ENCODE data around the gene ARHGDIG.

The ARHGDIG gene

GRCh38 chr16:279531-279930, 860 bp upstream of the ARHGDIG start:
- DNase-seq (ENCODE audit: extremely low read depth in 1 of 2, low read depth in 1 of 2): no peak

- DNase-seq (ENCODE audit: extremely low read depth in 1 of 2, low read depth in 1 of 2): no peak
Observed at GRCh38 chr16:280005-280460, 358 bp upstream of the ARHGDIG start.

- DNase-seq (ENCODE audit: extremely low read depth in 1 of 2, low read depth in 1 of 2): no peak
Observed at GRCh38 chr16:280991-281659, 734 bp downstream of the ARHGDIG start.

GRCh38 chr16:281660-282255, 1.4 kb downstream of the ARHGDIG start:
- no peak for DNase-seq (ENCODE audit: extremely low read depth in 1 of 2, low read depth in 1 of 2)

- DNase-seq (ENCODE audit: extremely low read depth in 1 of 2, low read depth in 1 of 2): no peak
Observed at GRCh38 chr16:282491-282890, 2.1 kb downstream of the ARHGDIG start.

- no peak for DNase-seq (ENCODE audit: extremely low read depth in 1 of 2, low read depth in 1 of 2)
Observed at GRCh38 chr16:283033-283805, 2.8 kb downstream of the ARHGDIG start, which contains the start of gene PDIA2. PDIA2 (plus strand) TSS chr16:283164; CDS start chr16:283170, 6 bp downstream.

- no peak for DNase-seq (ENCODE audit: extremely low read depth in 1 of 2, low read depth in 1 of 2)
Observed at GRCh38 chr16:284204-285120, 4.1 kb downstream of the ARHGDIG start.

- no peak for DNase-seq (ENCODE audit: extremely low read depth in 1 of 2, low read depth in 1 of 2)
Observed at GRCh38 chr16:285146-286055, 5.0 kb downstream of the ARHGDIG start.

GRCh38 chr16:286491-287297, 6.3 kb downstream of the ARHGDIG start:
- DNase-seq (ENCODE audit: extremely low read depth in 1 of 2, low read depth in 1 of 2): no peak

- DNase-seq (ENCODE audit: extremely low read depth in 1 of 2, low read depth in 1 of 2): no peak
Observed at GRCh38 chr16:287298-287811, 7.0 kb downstream of the ARHGDIG start.

GRCh38 chr16:287981-288920, 7.9 kb downstream of the ARHGDIG start:
- DNase-seq (ENCODE audit: extremely low read depth in 1 of 2, low read depth in 1 of 2): no peak

GRCh38 chr16:289395-289997, 9.1 kb downstream of the ARHGDIG start:
- DNase-seq (ENCODE audit: extremely low read depth in 1 of 2, low read depth in 1 of 2): no peak

GRCh38 chr16:290015-290680, 9.8 kb downstream of the ARHGDIG start:
- no peak for DNase-seq (ENCODE audit: extremely low read depth in 1 of 2, low read depth in 1 of 2)

GRCh38 chr16:290681-291405, 10.5 kb downstream of the ARHGDIG start:
- DNase-seq (ENCODE audit: extremely low read depth in 1 of 2, low read depth in 1 of 2): no peak

GRCh38 chr16:291539-291938, 11.1 kb downstream of the ARHGDIG start:
- no peak for DNase-seq (ENCODE audit: extremely low read depth in 1 of 2, low read depth in 1 of 2)
